IPS-20b (cell line): ENCODE measurements around the gene KIF5B.
A peak's percentile ranks its signal among the peaks of the same experiment; 100 is the strongest.
"Not testable (repeated sequence)": the region's sequence is repeated elsewhere in the genome, so short reads cannot be mapped to it uniquely, and the experiment has no call there.

Source experiments
- H3K27ac ChIP-seq: one replicate; pipeline ENCODE4 v1.5.1; 2013; ENCODE audit warnings: low read length
- H3K27me3 ChIP-seq: 2 replicates; pipeline ENCODE4 v1.6.1; 2013; ENCODE audit warnings: mild to moderate bottlenecking, low read length, inconsistent platforms; ENCODE audit not compliant: insufficient read depth
- H3K36me3 ChIP-seq: 2 replicates; pipeline ENCODE4 v1.6.1; 2013; ENCODE audit warnings: low read depth, mild to moderate bottlenecking, inconsistent platforms, low read length, moderate library complexity; ENCODE audit not compliant: insufficient read depth
- H3K4me1 ChIP-seq: 2 replicates; pipeline ENCODE4 v1.6.1; 2013; ENCODE audit warnings: mild to moderate bottlenecking, control low read depth, inconsistent platforms, low read length, moderate library complexity; ENCODE audit not compliant: insufficient read depth
- H3K4me3 ChIP-seq: 2 replicates; pipeline ENCODE4 v1.5.1; 2013; ENCODE audit warnings: mild to moderate bottlenecking, low read length, inconsistent platforms
- H3K9ac ChIP-seq: 2 replicates; pipeline ENCODE4 v1.6.1; 2013; ENCODE audit warnings: low read depth, mild to moderate bottlenecking, inconsistent platforms, low read length, moderate library complexity
- H3K9me3 ChIP-seq: 2 replicates; pipeline ENCODE4 v1.6.1; 2013; ENCODE audit warnings: mild to moderate bottlenecking, low read depth, low read length, inconsistent platforms; ENCODE audit not compliant: insufficient read depth

Gene KIF5B

DNA sequence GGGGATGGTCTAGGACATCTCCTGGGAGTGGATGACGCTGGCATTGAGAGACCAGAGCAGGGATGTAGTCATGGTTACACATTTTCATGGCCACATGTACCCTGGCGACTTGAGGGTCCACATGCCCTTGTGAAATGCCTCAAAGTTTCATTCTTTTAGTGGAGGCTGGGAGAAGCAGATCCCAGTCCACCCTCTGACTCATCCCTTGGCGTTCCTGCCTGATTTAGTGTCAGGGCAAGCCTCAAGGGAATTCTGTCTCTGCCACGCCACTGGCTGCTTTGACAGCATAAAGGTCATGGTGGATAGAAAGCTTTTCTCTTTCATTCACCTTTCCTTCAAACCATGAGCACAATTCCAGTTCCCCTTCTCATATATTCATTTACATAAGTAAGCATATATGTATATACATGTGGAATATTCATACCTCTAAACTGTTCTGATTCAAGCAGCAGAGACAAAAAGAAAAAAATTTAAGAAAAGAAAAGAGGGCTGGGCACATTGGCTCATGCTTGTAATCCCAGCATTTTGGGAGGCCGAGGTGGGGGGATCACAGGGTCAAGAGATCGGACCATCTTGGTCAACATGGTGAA lies 21.8 kb upstream of the KIF5B start:
- no peaks in the 10 kb centered on the region for H3K9me3 ChIP-seq
- no peaks in the 10 kb centered on the region; the same call in 1 of the 2 replicates for H3K27me3 ChIP-seq
- no peaks in the 10 kb centered on the region for H3K36me3 ChIP-seq
- H3K9ac ChIP-seq = no peak overlapping the region
- no peak overlapping the region for H3K27ac ChIP-seq
- peaks cover 5% of the 10 kb centered on the region; the same call in 1 of the 2 replicates for H3K4me1 ChIP-seq
- H3K4me3 ChIP-seq = no peak overlapping the region

DNA sequence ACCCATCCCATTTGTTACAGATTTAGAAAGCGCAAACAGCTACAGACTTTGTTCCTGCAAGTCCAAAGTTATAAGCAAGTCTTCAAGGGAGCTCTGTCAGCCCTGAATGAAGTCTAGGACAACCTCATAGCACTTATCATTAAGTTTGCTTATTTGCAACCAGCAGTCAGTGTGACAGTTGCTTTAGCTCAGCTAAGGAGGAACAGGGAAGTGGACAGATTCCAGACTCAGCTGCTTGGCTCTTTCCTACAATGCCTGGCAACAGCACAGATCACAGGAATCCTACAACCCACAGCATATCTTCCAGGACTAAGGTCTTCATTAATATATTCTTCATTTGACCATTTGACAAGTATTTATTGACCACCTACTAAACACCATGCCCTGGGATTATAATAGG lies 17.4 kb upstream of the KIF5B start:
- Histone ChIP-seq H3K4me3 (no peak overlapping the region), H3K27ac (no peak overlapping the region), H3K9me3 (no peaks in the 10 kb centered on the region), H3K27me3 (no peaks in the 10 kb centered on the region; the same call in 1 of the 2 replicates), H3K36me3 (no peaks in the 10 kb centered on the region), H3K4me1 (0 out of 2 replicates have a peak, but pooled peaks cover 6% of the 10 kb centered on the region), H3K9ac (no peak overlapping the region)

DNA sequence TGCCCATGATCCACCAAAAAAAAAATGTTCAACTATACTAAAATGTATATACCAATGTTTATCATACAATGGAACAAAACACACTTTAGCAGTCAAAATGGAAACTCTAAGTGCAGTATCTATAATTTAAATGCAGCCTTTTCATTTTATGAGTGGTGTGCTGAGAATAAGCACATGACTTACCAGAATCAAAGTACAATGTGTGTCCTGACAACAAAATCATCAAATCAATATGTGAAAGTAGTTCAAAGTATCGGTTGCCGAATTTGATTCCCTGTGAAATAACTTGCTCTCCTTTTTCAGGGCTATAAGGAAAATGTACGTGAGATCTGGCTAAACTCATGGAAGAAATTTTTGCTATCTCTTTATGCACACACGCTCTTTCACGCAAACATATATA lies 16.9 kb upstream of the KIF5B start:
- H3K36me3 ChIP-seq = no peaks in the 10 kb centered on the region
- no peak overlapping the region for H3K4me3 ChIP-seq
- no peaks in the 10 kb centered on the region; the same call in 1 of the 2 replicates for H3K27me3 ChIP-seq
- no peaks in the 10 kb centered on the region for H3K9me3 ChIP-seq
- 0 out of 2 replicates have a peak, but pooled peaks cover 6% of the 10 kb centered on the region for H3K4me1 ChIP-seq
- H3K27ac ChIP-seq = no peak overlapping the region
- no peak overlapping the region for H3K9ac ChIP-seq

DNA sequence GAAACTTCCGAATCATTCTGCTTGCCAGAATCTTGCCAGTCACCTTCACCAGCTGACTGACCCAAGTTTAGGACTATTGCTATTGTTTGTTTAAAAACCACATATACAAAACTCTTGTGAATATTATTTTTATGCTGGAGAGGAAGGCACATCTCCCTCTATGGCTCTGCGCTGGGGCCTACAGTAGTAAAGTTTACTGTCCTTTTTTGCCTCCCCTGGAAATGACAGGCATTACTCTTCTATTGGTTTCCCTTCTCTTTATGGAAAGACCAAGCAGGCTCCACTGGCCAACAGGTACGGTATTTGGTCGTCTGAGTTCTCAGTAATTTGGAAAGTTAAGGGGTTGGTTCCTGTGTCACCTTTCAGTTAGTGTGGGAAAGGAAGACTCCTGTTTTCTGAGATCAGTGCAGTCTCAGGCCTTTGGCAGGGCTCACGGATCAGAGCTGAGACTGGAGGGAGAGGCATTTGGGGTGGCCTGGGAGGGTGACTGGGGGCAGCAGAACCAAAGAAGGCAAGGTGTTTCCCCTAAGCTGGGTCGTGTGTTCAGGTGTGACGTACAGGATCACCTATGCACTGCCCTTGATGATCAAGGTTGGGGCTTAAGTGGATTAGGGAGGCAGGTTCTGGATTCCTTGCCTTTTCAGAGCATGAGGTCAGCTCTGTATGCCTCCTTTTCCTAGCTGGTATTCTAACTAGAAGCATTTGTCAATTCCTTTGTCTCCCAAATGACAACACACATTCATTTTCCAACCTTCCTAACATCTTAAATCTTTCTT lies 16.0 kb upstream of the KIF5B start:
- no peak overlapping the region for H3K27ac ChIP-seq
- H3K36me3 ChIP-seq = no peaks in the 10 kb centered on the region
- no peaks in the 10 kb centered on the region; the same call in 1 of the 2 replicates for H3K27me3 ChIP-seq
- H3K9me3 ChIP-seq = no peaks in the 10 kb centered on the region
- H3K9ac ChIP-seq = no peak overlapping the region
- H3K4me3 ChIP-seq = no peak overlapping the region
- H3K4me1 ChIP-seq = 0 out of 2 replicates have a peak, but pooled peaks cover 6% of the 10 kb centered on the region

DNA sequence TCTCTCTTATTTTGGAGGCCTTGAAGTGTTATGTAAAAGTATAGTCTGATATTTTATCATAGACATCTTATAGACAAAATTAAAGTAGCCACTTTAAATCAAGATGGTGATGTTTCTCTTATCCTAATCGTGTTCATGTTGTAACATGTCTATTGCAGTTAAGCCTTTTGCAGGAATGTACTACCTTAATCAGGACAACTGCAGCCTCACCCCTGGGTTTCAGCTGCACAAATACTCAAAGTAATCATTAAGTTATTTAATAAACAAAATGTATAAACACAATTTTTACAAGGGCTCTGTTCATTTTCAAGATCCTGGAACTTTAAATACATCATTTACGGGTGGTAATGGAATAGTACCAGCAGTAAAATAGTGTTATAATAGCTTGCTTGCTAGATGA lies 14.4 kb upstream of the KIF5B start:
- Histone ChIP-seq H3K27ac (no peak overlapping the region), H3K4me3 (no peak overlapping the region), H3K4me1 (0 out of 2 replicates have a peak, but pooled peaks cover 6% of the 10 kb centered on the region), H3K9ac (no peak overlapping the region), H3K27me3 (no peaks in the 10 kb centered on the region; the same call in 1 of the 2 replicates), H3K36me3 (no peaks in the 10 kb centered on the region), H3K9me3 (no peaks in the 10 kb centered on the region)

DNA sequence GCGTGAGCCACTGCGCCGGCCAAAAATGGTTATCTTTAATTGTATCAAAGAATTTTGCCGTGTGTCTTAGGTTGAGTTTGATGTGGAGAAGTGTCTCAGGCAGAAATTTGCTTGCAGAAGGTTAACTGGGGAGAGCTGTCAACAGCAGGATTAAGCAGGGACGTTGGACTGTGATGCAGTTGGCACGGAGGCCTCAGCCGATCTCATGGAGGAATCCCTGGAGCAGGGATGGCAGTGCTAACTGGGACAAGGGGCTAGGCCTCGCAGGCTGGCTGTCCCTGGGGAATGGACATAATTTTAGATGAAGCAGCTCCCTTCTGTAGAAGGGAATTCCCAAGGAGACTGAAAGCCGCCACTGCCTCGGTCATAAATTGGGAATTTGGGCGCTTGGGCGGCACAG lies 12.3 kb upstream of the KIF5B start:
- H3K9me3 ChIP-seq = no peaks in the 10 kb centered on the region
- H3K27ac ChIP-seq = no peak overlapping the region
- no peak overlapping the region for H3K4me3 ChIP-seq
- no peaks in the 10 kb centered on the region for H3K36me3 ChIP-seq
- no peaks in the 10 kb centered on the region; the same call in 1 of the 2 replicates for H3K27me3 ChIP-seq
- 0 out of 2 replicates have a peak, but pooled peaks cover 6% of the 10 kb centered on the region for H3K4me1 ChIP-seq
- H3K9ac ChIP-seq = no peak overlapping the region; the same call in 1 of the 2 replicates

DNA sequence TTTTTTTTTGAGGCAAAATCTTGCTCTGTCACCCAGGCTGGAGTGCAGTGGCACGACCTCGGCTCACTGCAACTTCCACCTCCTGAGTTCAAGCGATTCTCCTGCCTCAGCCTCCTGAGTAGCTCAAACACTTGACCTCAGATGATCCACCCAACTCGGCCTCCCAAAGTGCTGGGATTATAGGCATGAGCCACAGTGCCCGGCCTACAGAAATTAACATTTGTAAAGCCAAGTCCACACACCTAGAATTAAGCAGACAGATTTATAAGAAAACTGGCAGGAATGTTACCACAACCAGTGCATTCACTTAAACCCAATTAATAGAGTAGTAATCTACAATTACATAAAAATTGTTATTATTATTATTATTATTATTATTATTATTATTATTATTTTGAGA lies 11.7 kb upstream of the KIF5B start:
- not testable (repeated sequence) for H3K36me3 ChIP-seq, H3K27ac ChIP-seq, H3K9ac ChIP-seq, H3K4me1 ChIP-seq, H3K9me3 ChIP-seq, H3K4me3 ChIP-seq, H3K27me3 ChIP-seq

DNA sequence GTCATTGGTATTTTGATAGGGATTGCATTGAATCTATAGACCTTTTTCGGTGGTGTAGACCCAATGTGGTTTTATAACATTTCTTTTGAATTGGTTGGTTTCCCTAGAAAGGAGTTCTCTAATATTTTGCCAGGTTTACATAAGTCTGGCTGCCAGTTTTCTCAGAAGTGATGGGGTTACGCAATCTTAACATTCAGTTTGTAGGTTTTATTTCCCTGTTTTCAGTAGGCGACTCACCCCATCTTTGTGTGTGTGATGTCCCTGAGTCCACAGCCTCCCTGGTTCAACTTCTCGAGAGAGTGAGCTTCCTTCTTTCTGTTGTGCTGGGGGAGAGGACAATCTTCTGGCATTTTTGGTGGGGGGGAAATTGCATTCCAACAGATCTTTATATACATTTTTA lies 9.6 kb upstream of the KIF5B start:
- H3K9me3 ChIP-seq = no peaks in the 10 kb centered on the region
- no peak overlapping the region for H3K9ac ChIP-seq
- H3K36me3 ChIP-seq = no peaks in the 10 kb centered on the region
- H3K27ac ChIP-seq = no peak overlapping the region
- no peaks in the 10 kb centered on the region for H3K4me1 ChIP-seq
- H3K27me3 ChIP-seq = no peaks in the 10 kb centered on the region
- no peak overlapping the region for H3K4me3 ChIP-seq

DNA sequence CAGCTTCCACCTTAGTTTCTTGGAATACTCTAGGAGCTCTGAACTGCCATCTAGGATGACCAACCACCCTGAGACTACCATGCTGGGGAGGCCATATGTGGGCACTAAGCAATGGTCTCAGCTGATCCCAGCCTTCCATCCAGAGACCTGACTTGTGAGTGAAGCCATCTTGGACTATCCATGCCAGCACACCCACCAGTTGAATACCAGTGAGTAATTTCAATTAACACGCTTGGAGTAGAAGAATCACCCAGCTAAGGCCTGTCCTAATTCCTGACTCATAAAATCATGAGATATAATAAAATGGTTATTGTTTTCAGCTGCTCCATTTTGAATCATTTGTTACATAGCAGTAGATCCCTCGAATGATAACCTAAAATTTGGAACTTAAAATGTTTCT lies 5.2 kb upstream of the KIF5B start:
- Histone ChIP-seq H3K27ac (no peak overlapping the region), H3K36me3 (no peaks in the 10 kb centered on the region), H3K27me3 (no peaks in the 10 kb centered on the region), H3K4me3 (no peak overlapping the region), H3K9me3 (no peaks in the 10 kb centered on the region), H3K4me1 (no peaks in the 10 kb centered on the region; the same call in 1 of the 2 replicates), H3K9ac (no peak overlapping the region)

DNA sequence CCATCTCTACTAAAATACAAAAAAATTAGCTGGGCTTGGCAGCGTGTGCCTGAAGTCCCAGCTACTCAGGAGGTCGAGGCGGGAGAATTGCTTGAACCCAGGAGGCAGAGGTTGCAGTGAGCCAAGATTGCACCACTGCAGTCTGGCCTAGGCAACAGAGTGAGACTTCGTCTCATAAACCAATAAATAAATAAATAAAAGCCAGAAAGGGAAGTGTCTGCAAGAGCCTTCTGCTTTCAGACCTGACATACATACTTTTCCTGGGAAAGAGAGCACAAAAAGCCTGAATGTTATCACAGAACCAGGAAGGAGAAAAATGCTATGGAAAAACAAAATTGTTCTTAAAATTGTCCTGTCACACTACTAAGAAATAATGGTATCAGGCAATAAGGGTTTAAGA lies 4.1 kb upstream of the KIF5B start:
- Histone ChIP-seq H3K9ac (no peak overlapping the region), H3K9me3 (no peaks in the 10 kb centered on the region), H3K27me3 (no peaks in the 10 kb centered on the region), H3K4me3 (no peak overlapping the region), H3K36me3 (no peaks in the 10 kb centered on the region), H3K27ac (no peak overlapping the region), H3K4me1 (no peaks in the 10 kb centered on the region; the same call in 1 of the 2 replicates)

DNA sequence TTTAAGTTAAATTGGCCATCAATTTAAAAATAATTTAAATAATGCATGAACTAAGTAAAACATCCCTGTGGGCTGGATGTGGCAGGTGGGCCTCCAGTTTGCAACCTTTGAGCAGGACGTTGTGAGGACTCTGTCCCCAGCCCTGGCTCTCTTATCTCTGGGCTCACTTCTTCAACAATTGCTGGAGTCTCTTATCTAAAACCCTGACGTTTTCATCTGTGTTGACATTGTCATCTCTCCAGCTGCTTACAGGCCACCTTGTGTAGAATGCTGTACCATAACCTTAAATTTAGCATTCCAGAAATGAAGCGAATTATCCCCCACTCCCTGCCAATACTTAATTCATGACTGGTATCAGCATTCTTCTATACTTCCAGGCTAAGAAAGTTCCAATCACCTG lies 3.2 kb upstream of the KIF5B start:
- Histone ChIP-seq H3K4me3 (no peak overlapping the region), H3K9me3 (no peaks in the 10 kb centered on the region), H3K4me1 (no peaks in the 10 kb centered on the region; the same call in 1 of the 2 replicates), H3K9ac (no peak overlapping the region), H3K27ac (no peak overlapping the region), H3K36me3 (no peaks in the 10 kb centered on the region), H3K27me3 (no peaks in the 10 kb centered on the region)

DNA sequence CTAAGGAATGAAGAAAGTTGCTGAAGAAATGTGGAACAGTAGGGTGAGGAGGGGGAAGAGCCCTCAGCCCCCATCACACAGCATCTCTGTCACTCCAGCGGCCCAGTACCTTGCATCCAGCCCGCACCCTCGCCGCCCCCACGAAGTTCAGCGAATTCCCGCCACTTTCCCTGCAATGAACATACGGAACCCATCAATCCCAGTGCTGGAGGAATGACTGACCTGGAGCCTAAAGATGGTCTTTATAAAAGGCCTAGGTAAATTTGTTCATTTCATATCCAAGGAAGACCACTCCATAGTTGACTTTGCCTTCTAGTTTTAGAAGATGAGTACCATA lies 779 bp upstream of the KIF5B start:
- peak overlapping the region; percentile 94; the same call in 1 of the 2 replicates for H3K9ac ChIP-seq
- no peaks in the 10 kb centered on the region for H3K9me3 ChIP-seq
- peak overlapping the region; percentile 87 for H3K4me3 ChIP-seq
- no peaks in the 10 kb centered on the region for H3K36me3 ChIP-seq
- no peak overlapping the region for H3K27ac ChIP-seq
- no peaks in the 10 kb centered on the region for H3K27me3 ChIP-seq
- peaks cover 7% of the 10 kb centered on the region; the same call in 1 of the 2 replicates for H3K4me1 ChIP-seq
